AG08396 (cell line): ENCODE data around the gene MED9.

Experiments used
- DNase-seq: peaks from one replicate; pipeline ENCODE4 v3.0.0; 2012; ENCODE audit warnings: low spot score, mixed read lengths

The MED9 gene

GRCh38 chr17:17515934-17516930 is 39.4 kb downstream of the MED9 start:
- DNase-seq, result no peak

- no peak for DNase-seq
Measured at GRCh38 chr17:17516941-17517720, 40.3 kb downstream of the MED9 start.

- no peak for DNase-seq
Measured at GRCh38 chr17:17518014-17518413, 41.2 kb downstream of the MED9 start.

- DNase-seq, result no peak
Measured at GRCh38 chr17:17518951-17519350, 42.2 kb downstream of the MED9 start.

GRCh38 chr17:17519886-17520285 is 43.1 kb downstream of the MED9 start:
- no peak for DNase-seq

DNA sequence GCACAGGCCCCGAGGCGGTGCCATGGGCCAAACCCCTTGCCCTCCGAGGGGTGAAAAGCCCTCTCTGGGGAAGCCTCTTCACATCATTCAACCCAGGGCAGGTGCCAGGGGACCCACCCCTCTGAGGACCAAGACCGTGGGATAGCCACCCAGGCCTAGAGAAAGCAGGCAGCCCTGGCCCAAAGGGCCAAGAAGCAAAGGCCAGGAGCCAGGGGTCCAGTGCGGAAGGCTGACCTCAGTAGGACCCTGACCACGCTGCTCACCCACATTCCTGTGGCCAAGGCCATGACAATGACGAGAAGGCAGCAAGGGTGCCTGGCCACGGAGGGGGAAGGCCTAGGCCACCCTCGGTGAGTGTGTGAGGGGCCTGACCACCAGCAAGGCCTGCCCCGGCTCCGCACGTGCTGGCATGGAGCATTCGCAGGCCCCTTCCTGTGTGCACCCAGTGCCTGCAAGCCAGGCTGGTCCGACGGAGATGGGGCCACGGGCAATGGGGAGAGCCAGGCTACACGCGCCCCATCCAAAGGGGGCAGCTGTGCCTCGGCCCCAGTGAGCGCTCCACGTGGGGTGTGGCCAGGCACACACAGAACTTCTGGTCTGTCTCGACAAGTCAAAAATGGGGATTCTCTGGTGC is 43.9 kb downstream of the MED9 start:
- DNase-seq, result no peak

DNA sequence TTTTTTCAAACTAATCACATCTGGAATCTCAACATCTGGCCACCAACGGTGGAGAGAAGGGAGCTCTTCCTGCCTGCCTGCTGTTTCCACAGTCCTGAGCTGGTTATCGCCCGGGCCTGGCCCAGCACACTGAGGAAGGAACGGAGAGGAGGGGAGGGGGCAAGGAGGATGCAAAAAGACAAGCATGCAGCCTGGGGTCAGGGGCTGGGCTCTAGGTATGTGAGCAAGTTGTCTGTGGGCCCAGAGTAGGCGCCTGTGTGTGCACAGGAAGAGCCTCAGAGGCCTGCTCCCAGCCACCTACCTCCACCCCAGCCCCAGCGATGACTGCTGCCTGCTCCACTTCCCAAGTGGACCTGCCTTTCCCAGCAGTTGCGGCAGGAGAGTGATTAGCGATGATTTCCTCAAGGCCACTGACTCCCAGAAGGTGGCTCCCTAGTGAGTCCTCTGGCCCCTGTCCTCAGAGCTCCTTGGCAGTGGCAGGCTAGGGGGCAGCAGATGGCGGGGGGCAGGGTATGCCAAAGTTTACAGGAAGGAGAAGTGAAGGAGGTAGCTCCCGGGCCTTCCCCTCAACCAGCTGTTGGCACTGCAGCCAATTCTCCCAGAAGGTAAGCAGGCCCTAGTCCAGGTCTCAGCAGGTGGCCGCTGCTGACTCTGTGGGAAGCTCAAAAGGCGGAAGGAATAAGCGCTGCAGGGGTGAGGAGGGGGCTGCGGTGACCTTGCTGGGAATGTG is 46.4 kb downstream of the MED9 start:
- no peak for DNase-seq

DNA sequence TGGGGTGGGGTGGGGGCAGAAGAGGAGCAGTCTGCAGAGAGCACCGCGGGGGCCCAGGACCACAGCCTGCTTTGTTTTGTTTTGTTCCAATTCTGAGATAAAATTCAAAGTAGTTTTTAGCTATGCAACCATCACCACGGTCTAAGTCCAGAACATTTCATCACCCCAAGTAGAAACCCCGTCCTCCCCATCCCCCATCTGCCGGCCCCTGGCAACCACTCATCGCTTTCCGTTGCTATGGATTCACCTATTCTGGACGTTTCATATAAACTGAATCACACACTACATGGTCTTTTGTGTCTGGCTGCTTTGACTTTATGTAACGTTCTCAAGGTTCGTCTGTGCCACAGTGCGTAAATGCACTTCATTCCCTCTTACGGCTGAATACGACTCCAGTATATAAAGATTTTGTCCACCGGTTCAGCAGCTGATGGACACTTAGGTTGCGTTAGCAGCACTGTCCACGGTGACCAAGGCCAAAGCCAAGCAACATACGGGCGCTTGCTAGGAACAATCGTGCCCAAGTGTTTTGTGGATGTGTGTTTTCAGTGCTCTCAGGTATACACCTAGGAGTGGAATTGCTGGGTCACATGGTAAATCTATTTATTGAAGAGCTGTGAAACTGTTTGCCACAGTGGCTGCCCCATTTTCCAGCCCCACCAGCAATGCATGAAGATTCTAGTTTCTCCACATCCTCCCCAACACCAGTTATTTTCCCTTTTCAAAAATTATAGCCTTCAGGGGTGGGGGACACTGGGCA is 47.1 kb downstream of the MED9 start:
- no peak for DNase-seq

DNA sequence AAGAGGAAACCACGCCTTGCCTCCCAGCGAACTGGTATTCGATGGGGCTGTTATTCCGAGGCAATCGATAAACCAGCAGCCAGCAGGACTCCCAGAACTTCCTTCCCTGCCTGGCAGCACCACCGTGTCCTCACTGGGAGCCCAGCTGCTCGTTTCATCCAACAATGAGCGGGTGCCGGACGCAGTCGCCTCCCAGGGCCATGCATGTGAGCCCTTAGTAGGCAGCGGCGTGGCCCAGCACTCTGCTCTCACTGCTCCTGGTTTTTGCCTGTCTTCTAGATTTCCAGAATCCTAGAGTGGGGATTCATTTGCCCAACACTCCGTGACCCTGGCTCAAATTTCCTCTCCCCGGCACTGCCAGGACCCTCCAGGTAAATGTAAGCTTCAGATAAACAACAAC is 48.5 kb downstream of the MED9 start:
- no peak for DNase-seq

- no peak for DNase-seq
Measured at GRCh38 chr17:17525956-17526355, 49.2 kb downstream of the MED9 start.

GRCh38 chr17:17526369-17526768 is 49.6 kb downstream of the MED9 start:
- no peak for DNase-seq

DNA sequence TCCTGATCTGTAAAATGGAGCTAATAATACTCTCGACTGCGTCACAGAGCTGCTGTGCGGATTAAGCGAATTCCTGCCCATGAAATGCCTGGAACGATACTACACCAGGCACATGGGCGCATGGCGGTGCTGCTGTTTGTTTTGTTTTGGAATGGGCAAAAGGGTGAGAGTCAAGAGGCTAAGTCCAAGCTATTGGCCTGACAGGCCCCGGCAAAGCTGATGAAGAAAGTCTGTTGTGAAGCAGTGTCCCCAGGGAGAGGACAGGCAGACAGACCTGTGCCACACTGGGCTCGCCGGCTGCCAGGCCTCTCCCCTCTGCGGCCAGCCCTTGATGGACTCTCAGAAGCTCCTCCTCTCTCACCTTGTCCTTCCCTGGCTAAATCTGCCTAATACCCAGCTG is 50.7 kb downstream of the MED9 start:
- DNase-seq, result no peak

DNA sequence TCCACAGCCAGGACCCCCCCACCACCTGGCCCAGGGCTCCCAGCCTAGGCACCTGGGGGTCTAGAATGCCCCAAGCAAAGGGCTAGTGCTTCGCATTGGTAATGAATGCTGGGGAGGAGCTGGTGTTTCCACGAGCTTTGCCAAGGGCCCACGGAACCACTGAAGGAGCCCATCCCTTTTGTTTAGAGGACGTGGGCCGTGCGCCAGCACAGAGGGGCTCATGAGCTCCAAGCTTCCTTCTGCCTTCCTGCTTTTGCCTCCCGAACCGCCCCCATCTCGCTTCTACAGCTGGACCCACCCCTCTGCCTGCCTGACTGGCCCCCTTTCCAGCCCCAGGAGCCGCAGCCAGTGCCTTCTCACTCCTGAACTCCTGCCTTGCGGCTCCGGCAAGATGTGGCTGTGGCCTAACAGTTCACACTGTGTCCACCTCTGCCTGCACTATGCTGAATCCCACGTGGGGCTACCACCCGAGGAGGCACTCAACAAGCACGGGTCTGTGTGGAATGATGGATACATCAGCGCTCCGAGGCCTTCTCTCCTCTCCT is 51.2 kb downstream of the MED9 start:
- no peak for DNase-seq

- DNase-seq, result no peak
Measured at GRCh38 chr17:17528696-17529652, 52.2 kb downstream of the MED9 start.

DNA sequence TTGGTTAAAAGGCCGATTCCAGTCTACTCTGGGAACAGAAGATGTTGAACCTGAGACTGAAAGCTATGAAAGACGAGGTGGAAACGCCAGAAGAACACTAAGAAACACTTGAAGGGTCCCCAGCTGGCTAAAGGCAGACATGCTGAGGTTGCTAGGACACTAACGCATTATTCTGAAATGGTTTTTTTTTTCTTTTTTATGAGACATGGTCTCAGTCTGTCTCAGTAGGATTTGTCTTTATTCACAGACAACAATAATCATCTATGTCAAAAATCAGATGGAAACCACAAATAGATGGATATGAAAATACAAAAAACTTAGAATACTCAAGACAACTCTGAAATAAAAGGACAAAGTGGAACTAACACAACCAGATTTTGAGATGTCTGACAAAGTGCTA is 54.4 kb downstream of the MED9 start:
- DNase-seq, result no peak

DNA sequence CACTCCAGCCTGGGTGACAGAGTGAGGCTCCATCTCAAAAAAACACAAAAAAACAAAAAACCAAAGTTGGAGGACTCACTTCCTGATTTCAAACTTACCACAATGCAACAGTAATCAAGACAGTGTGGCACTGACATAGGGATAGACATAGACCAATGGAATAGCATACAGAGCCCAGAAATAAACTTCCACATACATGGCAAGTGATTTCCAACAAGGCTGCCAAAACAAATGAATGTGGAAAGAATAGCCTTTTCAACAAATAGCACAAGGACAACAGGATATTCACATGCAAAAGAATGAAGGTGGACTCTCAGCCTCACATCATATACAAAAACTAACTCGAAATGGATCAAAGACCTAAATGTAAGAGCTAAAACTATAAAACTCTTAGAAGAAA is 56.2 kb downstream of the MED9 start:
- DNase-seq, result no peak

DNA sequence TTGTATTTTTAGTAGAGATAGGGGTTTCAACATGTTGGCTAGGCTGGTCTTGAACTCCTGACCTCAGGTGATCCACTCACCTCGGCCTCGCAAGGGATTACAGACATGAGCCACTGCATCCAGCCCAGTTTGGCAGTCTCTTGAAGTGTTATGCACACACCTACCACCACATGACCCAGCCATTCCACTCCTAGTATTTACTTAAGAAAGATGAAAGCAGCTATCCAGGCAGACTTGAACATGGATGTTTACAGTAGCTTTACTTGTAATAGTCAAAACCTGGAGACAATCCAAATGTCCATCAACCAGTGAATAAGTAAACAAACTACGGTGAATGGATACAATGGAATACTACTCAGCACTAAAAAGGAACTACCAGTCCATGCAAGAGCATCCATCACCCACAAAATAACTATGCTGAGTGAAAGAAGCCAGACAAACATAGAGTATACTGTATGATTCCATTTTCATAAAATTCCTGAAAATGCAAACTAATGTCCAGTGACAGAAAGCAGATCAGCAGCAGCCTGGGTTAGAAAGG is 57.2 kb downstream of the MED9 start:
- no peak for DNase-seq

GRCh38 chr17:17535957-17536356 is 59.2 kb downstream of the MED9 start:
- DNase-seq, result peak; percentile 71

DNA sequence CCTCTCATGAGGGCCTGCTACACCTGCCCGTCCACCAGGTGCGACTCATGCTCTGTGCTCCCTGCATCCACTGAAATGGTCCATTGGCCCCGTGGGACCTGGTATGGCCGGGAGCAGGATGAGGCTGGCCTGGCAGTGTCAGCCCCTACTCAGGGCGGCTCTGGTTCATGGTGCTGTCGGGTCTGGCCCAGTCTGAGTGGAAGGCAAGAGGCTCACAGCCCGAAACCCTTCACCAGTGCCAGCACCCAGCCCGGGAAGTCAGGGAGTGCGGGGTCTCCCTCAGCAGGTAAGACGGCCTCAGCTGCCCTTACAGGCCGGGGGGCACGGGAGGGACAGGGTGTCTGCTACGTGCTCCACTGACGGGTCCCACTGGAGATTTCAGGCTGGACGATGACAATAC is 59.9 kb downstream of the MED9 start:
- no peak for DNase-seq
